H1 (cell line): ENCODE data around the gene CMPK2. TPM values are rescaled to one million over a fixed set of nuclear protein-coding genes. Genes with fewer than 3 reads are reported as not detected.

Experiments
- CTCF ChIA-PET: fragments of 300-600 bp; sonication (Branson Sonifier 250); formaldehyde crosslinking; loops from one replicate; lab custom pipeline; 2021; ENCODE audit not compliant: partially characterized antibody; lab: Charles Lee
- POLR2A ChIA-PET: fragments of 300-600 bp; sonication (Branson Sonifier 250); formaldehyde crosslinking; loops from one replicate; lab custom pipeline; 2021; ENCODE audit warnings: inconsistent platforms; ENCODE audit not compliant: partially characterized antibody; lab: Charles Lee
- DNase-seq, 2 experiments: peaks; one replicate each; pipeline versions ENCODE4 v3.0.0 to v3.0.0-alpha.2; 2010 to 2022; ENCODE audit warnings: low spot score in 2 of 2, low read depth in 1 of 2, mixed read lengths in 1 of 2
- FAIRE-seq: peaks from 2 replicates; lab custom pipeline; 2011; peaks lifted over from hg19 to GRCh38; lab: Jason Lieb, UNC
- H2AFZ ChIP-seq: 2 replicates; pipeline ENCODE4 v1.8.1; 2012; ENCODE audit warnings: low read length, inconsistent platforms
- H2AK5ac ChIP-seq: 2 replicates; pipeline ENCODE4 v1.6.1; 2013; ENCODE audit warnings: low read depth, low read length
- H2BK120ac ChIP-seq: replicated peaks from 2 replicates; pipeline ENCODE3; 2013; ENCODE audit warnings: low read depth, low read length, inconsistent platforms
- H2BK12ac ChIP-seq: 2 replicates; pipeline ENCODE4 v1.6.1; 2013; ENCODE audit warnings: low read depth, low read length
- H2BK15ac ChIP-seq: 2 replicates; pipeline ENCODE4 v1.6.1; 2013; ENCODE audit warnings: low read length
- H2BK20ac ChIP-seq: 2 replicates; pipeline ENCODE4 v1.6.1; 2013; ENCODE audit warnings: low read length
- H2BK5ac ChIP-seq: 2 replicates; pipeline ENCODE4 v1.6.1; 2013; ENCODE audit warnings: low read depth, low read length
- H3K14ac ChIP-seq: 2 replicates; pipeline ENCODE4 v1.6.1; 2013; ENCODE audit warnings: inconsistent platforms; ENCODE audit not compliant: insufficient read length
- H3K18ac ChIP-seq: 2 replicates; pipeline ENCODE4 v1.6.1; 2013; ENCODE audit warnings: low read length; ENCODE audit errors: extremely low read depth
- H3K23ac ChIP-seq: 2 replicates; pipeline ENCODE4 v1.6.1; 2013; ENCODE audit warnings: inconsistent platforms; ENCODE audit not compliant: insufficient read length
- H3K23me2 ChIP-seq: 2 replicates; pipeline ENCODE4 v1.6.1; 2013; ENCODE audit warnings: low read depth, low read length
- H3K27ac ChIP-seq: 2 replicates; pipeline ENCODE4 v1.6.1; 2011; ENCODE audit warnings: low read depth, low read length, inconsistent platforms
- H3K27me3 ChIP-seq, 4 experiments: replicated peaks in 1 of 4; 1 replicate in 1 of 4; 2 replicates in 3 of 4; pipeline versions ENCODE4 v1.6.1 to v1.8.1; 2011 to 2013; ENCODE audit warnings: low read length in 3 of 4, mild to moderate bottlenecking in 3 of 4, inconsistent platforms in 2 of 4, mixed read lengths in 2 of 4, moderate library complexity in 1 of 4; ENCODE audit not compliant: control insufficient read depth in 3 of 4, insufficient read depth in 3 of 4; ENCODE audit errors: extremely low read depth in 1 of 4
- H3K36me3 ChIP-seq, 4 experiments: 2 replicates each; pipeline versions ENCODE4 v1.6.1 to v1.8.1; 2011 to 2013; ENCODE audit warnings: mild to moderate bottlenecking in 4 of 4, low read length in 3 of 4, moderate library complexity in 2 of 4, control low read depth in 1 of 4, inconsistent platforms in 1 of 4; ENCODE audit not compliant: insufficient read depth in 4 of 4, control insufficient read depth in 2 of 4
- H3K4ac ChIP-seq: replicated peaks from 2 replicates; pipeline ENCODE3; 2013; ENCODE audit warnings: low read length, low read depth, mixed read lengths, inconsistent platforms; ENCODE audit not compliant: insufficient read length
- H3K4me1 ChIP-seq, 4 experiments: replicated peaks in 1 of 4; 1 replicate in 1 of 4; 2 replicates in 3 of 4; pipeline versions ENCODE4 v1.6.1 to v1.8.1; 2011 to 2013; ENCODE audit warnings: low read length in 3 of 4, inconsistent platforms in 2 of 4, mixed read lengths in 1 of 4; ENCODE audit not compliant: insufficient read depth in 4 of 4, control insufficient read depth in 3 of 4
- H3K4me2 ChIP-seq, 2 experiments: 2 replicates each; pipeline versions ENCODE4 v1.6.1 to v1.8.1; 2011 to 2013; ENCODE audit warnings: low read depth in 2 of 2, low read length in 2 of 2, control low read depth in 1 of 2, inconsistent platforms in 1 of 2, mild to moderate bottlenecking in 1 of 2; ENCODE audit not compliant: insufficient read depth in 1 of 2
- H3K4me3 ChIP-seq, 4 experiments: fragments of 200-600, 300-600 bp in 1 of 4; sonication (generic), shearing (Covaris generic), sonication (Bioruptor Twin) in 1 of 4; 2 replicates each; pipeline versions ENCODE4 v1.5.1 to v1.8.1; 2011 to 2016; ENCODE audit warnings: low read length in 4 of 4, low read depth in 3 of 4, control low read depth in 2 of 4, inconsistent platforms in 2 of 4, mild to moderate bottlenecking in 2 of 4, mixed read lengths in 1 of 4, moderate library complexity in 1 of 4; ENCODE audit not compliant: insufficient read depth in 2 of 4; ENCODE audit errors: extremely low read depth in 1 of 4
- H3K56ac ChIP-seq: replicated peaks from 2 replicates; pipeline ENCODE3; 2013; ENCODE audit warnings: low read depth, mild to moderate bottlenecking, mixed read lengths, low read length, inconsistent platforms; ENCODE audit not compliant: insufficient read length
- H3K79me1 ChIP-seq: 2 replicates; pipeline ENCODE4 v1.6.1; 2013; ENCODE audit warnings: low read depth, low read length, control low read depth
- H3K79me2 ChIP-seq, 2 experiments: 2 replicates each; pipeline versions ENCODE4 v1.6.1 to v1.8.1; 2012 to 2013; ENCODE audit warnings: low read length in 2 of 2, mild to moderate bottlenecking in 2 of 2, inconsistent platforms in 1 of 2; ENCODE audit not compliant: insufficient read depth in 2 of 2, control insufficient read depth in 1 of 2
- H3K9ac ChIP-seq, 4 experiments: replicated peaks in 1 of 4; 1 replicate in 1 of 4; 2 replicates in 3 of 4; pipeline versions ENCODE4 v1.6.1 to v1.8.1; 2011 to 2013; ENCODE audit warnings: low read depth in 3 of 4, low read length in 3 of 4, control low read depth in 2 of 4, mild to moderate bottlenecking in 2 of 4, moderate library complexity in 2 of 4, inconsistent platforms in 1 of 4; ENCODE audit errors: extremely low read depth in 1 of 4
- H3K9me3 ChIP-seq, 2 experiments: 2 replicates each; pipeline versions ENCODE4 v1.6.1 to v1.8.1; 2012 to 2013; ENCODE audit warnings: mild to moderate bottlenecking in 2 of 2, moderate library complexity in 2 of 2, control low read depth in 1 of 2, inconsistent platforms in 1 of 2, low read depth in 1 of 2, low read length in 1 of 2, mixed read lengths in 1 of 2; ENCODE audit not compliant: insufficient read depth in 2 of 2
- H4K20me1 ChIP-seq, 2 experiments: replicated peaks in 1 of 2; 2 replicates each; pipeline versions ENCODE3 to v1.8.1; 2011 to 2013; ENCODE audit warnings: inconsistent platforms in 2 of 2, low read length in 2 of 2, mild to moderate bottlenecking in 1 of 2; ENCODE audit not compliant: insufficient read depth in 2 of 2, control insufficient read depth in 1 of 2
- H4K5ac ChIP-seq: 2 replicates; pipeline ENCODE4 v1.6.1; 2013; ENCODE audit warnings: low read length, low read depth, mixed read lengths, inconsistent platforms; ENCODE audit not compliant: insufficient read length
- H4K8ac ChIP-seq: 2 replicates; pipeline ENCODE4 v1.8.0; 2013; ENCODE audit warnings: mild to moderate bottlenecking, moderate library complexity, low read length, inconsistent platforms; ENCODE audit not compliant: insufficient read depth; ENCODE audit errors: extremely low read depth
- H4K91ac ChIP-seq: replicated peaks from 2 replicates; pipeline ENCODE3; 2013; ENCODE audit warnings: low read length, mixed read lengths, inconsistent platforms; ENCODE audit not compliant: insufficient read length
- ATF3 ChIP-seq: IDR thresholded peaks from 2 replicates; pipeline ENCODE4 v1.6.1; 2011; ENCODE audit warnings: low read depth, mild to moderate bottlenecking, low read length; ENCODE audit not compliant: insufficient read depth
- BCL11A ChIP-seq, 2 experiments: IDR thresholded peaks; one replicate each; pipeline ENCODE4 v1.6.1; 2011; ENCODE audit warnings: low read depth in 2 of 2, low read length in 2 of 2, mild to moderate bottlenecking in 2 of 2
- EGR1 ChIP-seq: IDR thresholded peaks from 2 replicates; pipeline ENCODE4 v1.6.1; 2011; ENCODE audit warnings: low read depth, low read length, borderline replicate concordance
- GTF2F1 ChIP-seq: IDR thresholded peaks from 2 replicates; pipeline ENCODE4 v1.6.1; 2012; ENCODE audit warnings: low read depth, low read length, improper control_type of control experiment, borderline replicate concordance
- KDM4A ChIP-seq: IDR thresholded peaks from one replicate; pipeline ENCODE4 v1.7.1; 2012; ENCODE audit warnings: low read depth, mild to moderate bottlenecking, moderate library complexity, low read length, inconsistent platforms; ENCODE audit not compliant: severe bottlenecking
- RAD21 ChIP-seq, 2 experiments: IDR thresholded peaks in 1 of 2; conservative IDR thresholded peaks in 1 of 2; 2 replicates each; pipeline ENCODE4 v1.6.1; 2011; ENCODE audit warnings: low read depth in 2 of 2, low read length in 2 of 2, improper control_type of control experiment in 1 of 2, inconsistent platforms in 1 of 2, mild to moderate bottlenecking in 1 of 2, moderate library complexity in 1 of 2
- RBBP5 ChIP-seq: IDR thresholded peaks from 2 replicates; pipeline ENCODE4 v1.7.1; 2012; ENCODE audit warnings: low read depth, mild to moderate bottlenecking, inconsistent platforms, low read length, moderate library complexity, borderline replicate concordance
- RFX5 ChIP-seq: IDR thresholded peaks from 2 replicates; pipeline ENCODE4 v1.6.1; 2011; ENCODE audit warnings: low read depth, low read length, improper control_type of control experiment, borderline replicate concordance
- SRF ChIP-seq: IDR thresholded peaks from 2 replicates; pipeline ENCODE4 v1.6.1; 2011; ENCODE audit warnings: mild to moderate bottlenecking, low read depth, low read length, moderate library complexity
- TAF7 ChIP-seq: optimal IDR thresholded peaks from 2 replicates; pipeline ENCODE3; 2011; ENCODE audit warnings: low read depth, mild to moderate bottlenecking, inconsistent platforms, low read length, moderate library complexity, borderline replicate concordance
- WGBS, 2 experiments: shearing (Covaris generic) in 1 of 2; methylation state at CpG; one replicate each; pipeline versions ENCODE4 v1.1.6 to v1.1.7; 2013 to 2015; ENCODE audit warnings: low lambda C conversion rate in 2 of 2, mixed read lengths in 2 of 2, inconsistent platforms in 1 of 2, low coverage in 1 of 2, missing lambda C conversion rate in 1 of 2; ENCODE audit not compliant: insufficient replicate concordance in 2 of 2, insufficient coverage in 1 of 2, insufficient read length in 1 of 2; ENCODE audit errors: extremely low coverage in 1 of 2, missing lambda C conversion rate in 1 of 2; 5-methylcytosine and 5-hydroxymethylcytosine counted together
- polyA plus RNA-seq, 7 experiments: library from polyadenylated mRNA; depleted of rRNA in 3 of 7; stranded (reverse) in 5 of 7; unstranded in 2 of 7; fragments of >200 nt in 5 of 7; fragments of 200-250 nt in 2 of 7; gene quantifications; 1 replicate in 5 of 7; 2 replicates in 1 of 7; 4 replicates in 1 of 7; pipeline versions ENCODE4 v1.2.1 to v1.2.3, GENCODE V29; 2011 to 2013; ENCODE audit warnings: missing spikeins in 2 of 7, mixed read lengths in 2 of 7
- total RNA-seq: library from RNA; stranded (reverse); fragmentation: NEBNext Ultra II Directional; extraction: Animal tissue kit (Norgen Biotek cat#: 25700); gene quantifications from 2 replicates; pipeline ENCODE4 v1.2.1, GENCODE V29; 2021
- TF ChIP-seq, protein P1 (sequence below): IDR thresholded peaks from 2 replicates; pipeline ENCODE4 v1.6.1; 2012; ENCODE audit warnings: low read length, inconsistent platforms

Gene CMPK2
- total and polyA plus RNA-seq, 2 of the 8 experiments (the other 6 are each of a cell fraction or from before 2014, with no cell fraction given): 0.28 to 0.53 TPM

GRCh38 chr2:6880200-6880733 lies 14.6 kb upstream of the CMPK2 start:
- no peaks in the 10 kb centered on the region for H3K36me3 ChIP-seq
- H4K91ac ChIP-seq: no peak overlapping the region
- H4K20me1 ChIP-seq: no peaks in the 10 kb centered on the region
- no peak overlapping the region for H2BK5ac ChIP-seq
- H2BK20ac ChIP-seq: no peak overlapping the region
- no peaks in the 10 kb centered on the region for H3K79me2 ChIP-seq
- H2AK5ac ChIP-seq: no peak overlapping the region
- TF ChIP-seq KDM4A (no peak), EGR1 (no peak), RBBP5 (no peak), BCL11A (IDR thresholded peaks at IDR 0.05; ENCODE audit: low read depth in 2 of 2, low read length in 2 of 2) (no peak), GTF2F1 (no peak), TAF7 (no peak), RAD21 (IDR thresholded peaks at IDR 0.05 in 1 of 2, conservative IDR thresholded peaks at IDR 0.05 in 1 of 2; ENCODE audit: low read depth in 2 of 2, low read length in 2 of 2) (no peak), SRF (no peak), ATF3 (no peak), RFX5 (no peak)
- TF ChIP-seq, protein P1, sequence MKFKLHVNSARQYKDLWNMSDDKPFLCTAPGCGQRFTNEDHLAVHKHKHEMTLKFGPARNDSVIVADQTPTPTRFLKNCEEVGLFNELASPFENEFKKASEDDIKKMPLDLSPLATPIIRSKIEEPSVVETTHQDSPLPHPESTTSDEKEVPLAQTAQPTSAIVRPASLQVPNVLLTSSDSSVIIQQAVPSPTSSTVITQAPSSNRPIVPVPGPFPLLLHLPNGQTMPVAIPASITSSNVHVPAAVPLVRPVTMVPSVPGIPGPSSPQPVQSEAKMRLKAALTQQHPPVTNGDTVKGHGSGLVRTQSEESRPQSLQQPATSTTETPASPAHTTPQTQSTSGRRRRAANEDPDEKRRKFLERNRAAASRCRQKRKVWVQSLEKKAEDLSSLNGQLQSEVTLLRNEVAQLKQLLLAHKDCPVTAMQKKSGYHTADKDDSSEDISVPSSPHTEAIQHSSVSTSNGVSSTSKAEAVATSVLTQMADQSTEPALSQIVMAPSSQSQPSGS: no peak
- DNase-seq (no peak), FAIRE-seq (no peak)
- ChIA-PET CTCF (interaction anchor here (1.1 to 1.6 kb wide), 4 partner anchors 13 to 37 kb away, joined by 3 to 7 read pairs (median 4); partner anchors contain the start of gene RNF144A), POLR2A (no interaction called here)
- H3K9me3 ChIP-seq: peaks cover 4% of the 10 kb centered on the region in 2 experiments
- WGBS, 2 experiments: 96% methylated on average over 2 of the region's 2 CpGs; no CpG with 5 or more reads in 1 of the 2 experiments
- H3K4me1 ChIP-seq: no peaks in the 10 kb centered on the region
- H2BK15ac ChIP-seq: no peak overlapping the region
- no peaks in the 10 kb centered on the region for H3K79me1 ChIP-seq
- H4K5ac ChIP-seq: no peak overlapping the region
- H3K56ac ChIP-seq: no peak overlapping the region
- no peak overlapping the region for H3K4me2 ChIP-seq
- H4K8ac ChIP-seq: no peak overlapping the region
- H3K4me3 ChIP-seq: no peak overlapping the region
- H2BK12ac ChIP-seq: no peak overlapping the region
- no peak overlapping the region for H2AFZ ChIP-seq
- H2BK120ac ChIP-seq: no peak overlapping the region
- no peaks in the 10 kb centered on the region for H3K23me2 ChIP-seq
- H3K23ac ChIP-seq: no peak overlapping the region
- no peak overlapping the region for H3K4ac ChIP-seq
- no peak overlapping the region for H3K18ac ChIP-seq
- H3K14ac ChIP-seq: no peak overlapping the region
- H3K27me3 ChIP-seq: no peaks in the 10 kb centered on the region
- H3K9ac ChIP-seq: no peak overlapping the region
- no peak overlapping the region for H3K27ac ChIP-seq
